ENCODE measurements around the gene CD40.

The CD40 gene

DNA sequence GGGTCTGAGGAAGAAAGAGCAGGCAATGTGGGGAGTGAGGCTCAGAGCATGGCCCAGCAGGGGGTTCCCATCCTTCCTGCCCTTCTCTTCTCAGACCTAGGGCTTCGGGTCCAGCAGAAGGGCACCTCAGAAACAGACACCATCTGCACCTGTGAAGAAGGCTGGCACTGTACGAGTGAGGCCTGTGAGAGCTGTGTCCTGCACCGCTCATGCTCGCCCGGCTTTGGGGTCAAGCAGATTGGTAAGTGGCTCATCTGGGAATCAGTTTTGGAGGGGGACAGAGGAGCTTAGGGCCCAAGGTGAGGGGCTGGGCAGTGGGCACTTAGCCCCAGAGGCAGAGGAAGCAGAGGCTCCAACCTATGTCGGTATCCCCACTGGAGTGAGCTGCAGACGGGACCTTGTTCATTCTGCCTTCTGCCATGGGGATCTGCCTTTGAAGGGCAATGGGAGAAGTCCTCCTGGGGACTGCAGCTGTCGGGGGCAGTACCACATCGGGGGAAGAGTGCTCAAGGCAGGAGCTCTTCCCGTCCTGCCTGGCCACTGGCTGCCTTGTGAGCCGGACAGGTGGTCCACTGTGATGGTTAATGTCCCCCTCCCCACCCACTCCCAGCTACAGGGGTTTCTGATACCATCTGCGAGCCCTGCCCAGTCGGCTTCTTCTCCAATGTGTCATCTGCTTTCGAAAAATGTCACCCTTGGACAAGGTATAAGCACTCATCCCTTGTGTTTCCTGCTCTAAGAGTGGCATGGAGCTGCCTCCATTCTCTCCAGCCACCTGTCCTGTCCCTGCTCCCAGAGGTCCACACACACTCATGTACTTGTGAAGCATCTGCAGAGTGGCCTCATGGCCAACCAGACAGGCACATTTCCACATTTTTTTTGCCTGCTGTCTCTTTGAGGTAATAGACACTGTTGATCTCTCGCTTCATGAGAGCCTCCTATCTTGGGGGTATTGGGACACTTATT is 4.7 kb downstream of the CD40 start:
- DNase-seq (ENCODE audit: low read depth): no peak

GRCh38 chr20:46123482-46124245 is 5.5 kb downstream of the CD40 start:
- no peak for DNase-seq (ENCODE audit: low read depth)

DNA sequence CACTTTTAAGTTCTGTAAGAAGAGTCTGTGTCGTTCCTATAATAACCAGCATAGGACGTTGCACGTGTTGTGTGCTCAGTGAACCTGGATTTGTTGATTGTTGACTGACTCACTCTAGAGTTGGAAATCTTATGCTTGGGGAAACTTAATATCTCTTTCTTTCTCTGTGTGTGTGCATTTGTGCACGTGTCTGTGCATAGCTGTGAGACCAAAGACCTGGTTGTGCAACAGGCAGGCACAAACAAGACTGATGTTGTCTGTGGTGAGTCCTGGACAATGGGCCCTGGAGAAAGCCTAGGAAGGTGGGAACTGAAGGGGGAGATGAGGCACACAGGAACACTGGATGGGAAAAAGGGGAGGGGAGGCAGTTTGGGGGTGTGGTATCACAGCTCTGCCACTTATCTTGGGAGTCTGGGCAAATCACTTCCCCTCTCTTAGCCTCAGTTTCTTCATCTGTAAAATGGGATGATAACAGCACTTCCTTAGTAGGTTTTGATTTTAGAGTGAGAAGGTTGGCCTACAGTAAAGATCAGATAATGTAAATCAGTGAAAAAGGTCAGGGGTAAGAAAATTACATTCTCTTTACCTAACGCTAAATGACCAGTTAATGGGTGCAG is 8.4 kb downstream of the CD40 start:
- no peak for DNase-seq (ENCODE audit: low read depth)

DNA sequence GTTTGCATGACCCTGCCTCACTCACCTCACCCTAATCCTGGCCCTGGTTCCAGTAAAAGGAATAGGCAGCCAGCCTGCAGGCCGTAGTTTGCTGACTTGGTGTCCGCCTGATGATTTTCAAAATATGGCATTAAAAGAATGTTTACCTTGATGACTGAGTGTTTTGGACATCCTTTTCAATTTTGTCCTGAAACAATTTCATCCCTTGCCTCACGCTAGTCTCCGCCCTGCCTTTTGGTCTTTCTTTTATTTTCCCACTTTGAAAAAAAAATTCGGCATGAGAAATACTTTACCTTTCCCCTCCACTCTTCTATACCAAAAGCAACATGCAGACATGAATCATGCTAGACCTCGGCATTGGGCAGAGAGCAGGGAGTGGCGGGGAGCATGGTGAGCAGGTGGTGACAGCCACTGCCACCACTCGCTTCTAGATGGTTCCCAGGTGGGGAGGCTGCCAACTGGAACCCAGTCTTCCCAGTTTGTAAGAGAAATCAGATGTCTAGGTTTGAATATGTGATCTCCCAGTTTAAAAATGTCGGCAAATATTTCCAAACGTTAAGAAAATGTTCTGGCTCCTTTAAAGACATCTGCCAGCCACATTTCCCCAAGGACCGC is 9.4 kb downstream of the CD40 start:
- DNase-seq (ENCODE audit: low read depth): no peak

GRCh38 chr20:46128310-46129151 is 10.4 kb downstream of the CD40 start:
- no peak for DNase-seq (ENCODE audit: low read depth)

GRCh38 chr20:46129955-46130481 is 11.9 kb downstream of the CD40 start:
- DNase-seq (ENCODE audit: low read depth): no peak

DNA sequence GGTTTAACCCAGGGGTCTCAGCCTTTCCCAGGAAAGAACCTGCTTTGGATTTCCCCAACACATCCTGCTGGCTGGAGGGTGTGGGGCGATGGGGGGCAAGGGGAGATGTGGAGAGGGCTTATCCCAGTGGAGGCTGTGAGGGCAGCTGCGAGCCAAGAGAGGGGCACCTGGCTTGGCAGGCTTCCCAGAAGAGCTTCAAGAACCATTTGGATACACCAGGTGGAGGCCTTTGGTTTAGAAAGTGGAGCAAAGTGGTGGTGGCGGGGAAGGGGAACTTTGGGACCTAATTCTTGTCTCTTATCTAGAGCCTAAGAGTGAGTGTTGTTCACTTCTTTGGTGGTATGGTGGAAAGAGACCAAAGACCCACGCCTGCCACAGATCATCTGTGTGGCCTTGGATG is 12.4 kb downstream of the CD40 start:
- DNase-seq (ENCODE audit: low read depth): no peak

- DNase-seq (ENCODE audit: low read depth): no peak
Observed at GRCh38 chr20:46131396-46131795, 13.3 kb downstream of the CD40 start.

DNA sequence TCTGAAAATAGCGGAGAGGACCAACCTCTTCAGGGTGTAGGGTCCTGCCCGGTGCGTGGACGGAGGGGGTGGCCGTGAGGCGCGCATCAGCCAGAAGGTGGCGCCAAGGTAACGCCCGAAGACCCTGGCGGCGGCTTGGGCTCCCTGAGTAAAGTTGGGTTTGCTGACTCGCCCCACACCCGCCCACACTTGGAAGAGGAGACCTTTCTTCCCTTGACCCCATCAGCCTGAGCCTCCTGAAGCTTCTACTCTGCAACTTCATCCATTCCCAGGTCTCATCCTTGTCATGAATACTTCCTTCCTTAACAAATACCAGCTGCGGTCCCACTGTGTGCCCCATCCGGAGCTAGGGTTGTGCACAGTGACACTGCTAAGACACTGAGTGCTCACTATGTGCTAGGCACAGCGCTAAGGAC is 14.6 kb downstream of the CD40 start:
- DNase-seq (ENCODE audit: low read depth): peak; percentile 31

DNA sequence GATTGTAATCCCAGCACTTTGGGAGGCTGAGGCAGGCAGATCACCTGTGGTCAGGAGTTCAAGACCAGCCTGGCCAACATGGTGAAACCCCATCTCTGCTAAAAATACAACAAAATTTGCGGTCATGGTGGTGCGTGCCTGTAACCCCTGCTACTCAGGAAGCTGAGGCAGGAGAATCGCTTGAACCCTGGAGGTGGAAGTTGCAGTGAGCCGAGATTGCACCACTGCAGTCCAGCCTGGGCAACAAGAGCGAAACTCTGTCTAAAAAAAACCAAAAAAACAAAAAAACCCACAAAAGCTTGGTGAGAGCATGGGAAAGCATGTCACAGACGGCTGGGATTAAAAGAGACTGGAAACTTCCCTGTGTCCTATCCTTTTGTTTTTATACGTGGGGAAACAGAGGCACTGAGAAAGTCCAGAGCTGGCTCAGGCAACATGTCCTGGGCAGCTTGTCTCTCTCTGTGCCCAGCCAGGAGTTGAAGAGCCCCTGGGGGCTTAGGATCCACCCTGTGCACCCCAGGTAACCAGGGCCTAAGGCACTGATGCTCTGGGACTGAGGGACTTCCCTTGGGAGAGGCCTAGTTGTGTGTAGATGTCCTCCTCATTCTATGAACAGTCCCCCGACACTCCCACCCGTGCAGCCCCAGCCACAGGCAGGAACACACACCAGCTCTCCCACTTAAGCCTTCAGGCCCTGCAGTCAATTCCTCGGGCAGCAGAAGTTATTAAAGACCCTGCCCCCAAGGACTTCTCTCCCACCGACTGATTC is 16.0 kb downstream of the CD40 start:
- DNase-seq (ENCODE audit: low read depth): no peak

DNA sequence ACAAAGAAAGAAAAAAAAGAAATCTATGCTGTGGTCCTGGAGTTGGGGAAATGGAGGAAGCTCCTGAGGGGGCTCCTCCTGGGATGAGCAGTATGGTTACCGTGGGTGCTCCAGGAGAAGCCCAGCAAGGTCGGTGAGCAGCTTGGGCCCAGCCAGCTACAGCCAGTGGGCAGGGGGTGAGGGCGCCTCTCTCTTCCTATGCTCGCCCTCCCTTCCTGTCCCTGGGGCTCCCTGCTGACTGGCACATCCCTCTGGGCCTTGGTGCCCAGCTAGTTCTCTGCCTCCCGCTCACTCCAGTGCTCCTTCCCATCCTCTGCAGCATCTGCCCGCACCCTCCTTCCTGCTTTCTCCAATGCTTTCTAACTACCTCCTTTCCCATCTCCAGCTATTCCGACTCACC is 16.6 kb downstream of the CD40 start:
- no peak for DNase-seq (ENCODE audit: low read depth)

DNA sequence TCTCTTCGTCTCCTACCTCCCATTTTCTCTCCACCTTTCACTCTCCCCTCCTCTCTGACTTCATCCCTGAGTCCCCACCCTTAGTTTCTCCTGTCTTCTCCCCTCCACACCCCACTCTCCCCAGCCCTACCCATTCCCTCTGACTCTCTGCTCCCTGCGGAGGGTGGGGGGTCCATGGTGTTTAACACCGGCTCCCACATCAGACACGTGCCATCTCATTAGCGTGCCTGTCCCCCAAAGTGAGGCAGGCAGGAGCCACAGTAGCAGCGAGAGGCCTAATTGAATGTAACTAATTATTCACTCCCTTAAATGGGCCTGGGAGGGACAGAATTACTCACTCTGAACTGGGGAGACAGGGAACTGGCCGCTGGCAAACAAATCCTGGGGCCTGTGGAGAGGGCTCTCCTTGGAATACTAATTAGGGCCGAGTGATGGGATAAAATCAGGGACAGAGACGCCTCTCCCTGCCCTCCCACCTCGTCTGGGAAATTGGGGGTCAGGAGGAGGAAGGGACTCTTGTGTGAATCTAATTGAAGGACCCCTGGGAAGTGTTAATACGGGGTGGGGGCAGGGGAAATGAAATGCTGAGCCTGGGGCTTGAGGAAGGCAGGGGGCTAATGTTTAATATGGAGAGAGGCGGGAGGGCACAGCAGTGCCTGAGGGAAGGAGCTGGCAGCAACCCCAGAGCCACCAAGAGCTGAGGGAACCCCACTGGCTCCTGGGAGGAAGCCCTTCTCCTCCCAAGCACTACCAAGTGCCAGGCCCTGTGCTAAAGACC is 17.9 kb downstream of the CD40 start:
- DNase-seq (ENCODE audit: low read depth): no peak

DNA sequence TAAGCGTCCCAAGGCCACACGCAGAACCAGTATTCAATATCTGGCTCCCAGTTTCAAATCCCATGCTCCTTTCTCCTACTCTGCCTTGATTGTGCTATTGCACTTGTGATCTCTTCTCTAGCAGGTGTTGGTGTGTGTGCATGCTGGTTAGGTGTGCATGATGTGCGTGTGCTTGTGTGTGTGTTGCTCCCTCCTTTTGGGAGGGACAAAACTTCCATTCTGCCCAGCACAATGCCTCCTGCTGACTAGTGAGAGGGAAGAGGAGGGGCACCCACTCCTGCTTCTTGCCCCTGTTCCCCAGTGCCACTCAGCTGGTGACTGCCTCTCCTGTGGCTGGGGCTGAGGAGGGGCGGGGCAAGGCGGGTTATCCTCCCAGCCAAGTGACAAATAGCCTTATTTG is 19.7 kb downstream of the CD40 start:
- no peak for DNase-seq (ENCODE audit: low read depth)

- no peak for DNase-seq (ENCODE audit: low read depth)
Observed at GRCh38 chr20:46139266-46139889, 21.3 kb downstream of the CD40 start.

- DNase-seq (ENCODE audit: low read depth): no peak
Observed at GRCh38 chr20:46139908-46140482, 21.9 kb downstream of the CD40 start.

DNA sequence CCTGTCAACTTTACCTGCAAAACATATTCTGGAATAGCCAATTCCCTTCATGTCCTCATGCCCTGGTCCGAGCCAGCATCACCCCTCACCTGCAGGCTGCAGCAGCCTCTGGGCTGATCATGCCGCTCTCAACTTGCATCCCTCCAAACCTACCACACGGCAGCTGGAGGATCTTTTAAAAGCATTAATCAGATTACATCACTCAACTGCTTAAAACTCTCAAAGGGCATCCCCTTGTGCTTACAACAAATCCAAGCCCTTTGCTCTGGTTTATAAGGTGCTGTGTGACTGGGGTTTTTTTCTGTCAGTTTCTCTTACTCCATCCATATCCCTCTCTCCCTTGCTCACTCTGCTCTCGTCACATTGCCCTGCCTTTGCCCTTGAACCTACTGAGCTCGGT is 24.0 kb downstream of the CD40 start:
- DNase-seq (ENCODE audit: low read depth): no peak

DNA sequence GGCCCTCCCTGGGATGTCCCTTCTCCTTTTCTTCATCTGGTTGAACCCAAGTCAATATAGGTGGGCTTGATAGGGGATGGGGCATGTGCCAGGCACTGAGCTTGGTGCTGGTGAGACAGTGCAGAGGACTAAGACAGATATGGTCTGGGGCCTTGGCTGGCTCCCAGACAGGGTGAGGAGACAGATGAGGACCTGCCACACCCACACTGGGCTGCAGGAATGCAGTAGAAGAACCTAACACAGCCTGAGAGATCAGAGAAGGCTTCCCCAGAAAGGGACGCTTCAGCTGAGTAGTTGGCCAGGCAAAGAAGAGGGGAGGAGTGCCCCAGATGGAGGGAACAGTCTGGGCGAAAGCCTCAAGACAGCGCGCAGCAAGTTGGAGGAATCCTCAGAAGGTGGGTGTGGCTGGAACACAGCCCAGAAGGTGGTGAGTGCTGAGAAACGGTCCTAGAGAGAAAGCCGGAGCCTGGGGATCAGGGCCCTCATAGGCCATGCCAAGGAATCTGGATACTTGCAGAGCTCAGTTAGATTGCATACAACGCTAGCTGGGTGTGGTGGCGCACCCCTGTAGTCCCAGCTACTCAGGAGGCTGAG is 26.4 kb downstream of the CD40 start:
- no peak for DNase-seq (ENCODE audit: low read depth)

DNA sequence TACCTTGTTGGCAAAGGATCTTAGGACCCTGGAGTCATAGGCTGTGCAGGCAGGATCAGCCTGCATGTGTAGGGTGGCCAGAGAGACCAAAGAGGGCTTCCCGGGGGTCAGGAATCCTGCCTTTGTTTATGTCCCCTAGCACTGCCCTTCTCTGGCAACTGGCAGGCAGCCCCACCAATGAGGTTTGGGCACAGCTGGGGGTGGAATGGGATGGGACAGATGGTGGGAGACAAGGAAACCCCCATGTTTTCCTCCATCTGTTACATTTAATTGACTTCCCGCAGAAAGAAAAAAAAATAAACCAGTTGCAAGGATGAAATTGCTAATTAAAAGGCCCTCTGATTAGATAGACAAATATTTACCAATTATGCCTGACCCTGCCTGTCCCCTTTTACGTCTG is 27.6 kb downstream of the CD40 start:
- DNase-seq (ENCODE audit: low read depth): no peak
